HEK293 (cell line): ENCODE measurements around the gene SLC35B3.

Experiments used
- CTCF ChIA-PET: fragments of 350-600 bp; formaldehyde crosslinking; extraction: SDS; loops from one replicate; lab custom pipeline; 2021; ENCODE audit warnings: antibody characterized with exemption; lab: Yijun Ruan, JAX
- POLR2A ChIA-PET: fragments of 300-600 bp; formaldehyde crosslinking; extraction: SDS; loops from one replicate; lab custom pipeline; 2020; ENCODE audit warnings: antibody characterized with exemption, inconsistent platforms; lab: Yijun Ruan, JAX
- H3K27ac ChIP-seq: fragments of 200-500 bp; sonication (Bioruptor generic); 2 replicates; pipeline ENCODE4 v1.5.1; 2014; ENCODE audit warnings: low read depth, low read length, control low read depth, inconsistent platforms; ENCODE audit errors: extremely low read depth
- H3K36me3 ChIP-seq, 2 experiments: fragments of 200-500 bp in 1 of 2; sonication (Bioruptor generic) in 1 of 2; 1 replicate in 1 of 2; 2 replicates in 1 of 2; pipeline ENCODE4 v1.5.1; 2014 to 2017; ENCODE audit warnings: inconsistent platforms in 2 of 2, low read length in 2 of 2; ENCODE audit not compliant: control insufficient read depth in 2 of 2, insufficient read depth in 1 of 2
- H3K4me1 ChIP-seq: fragments of 200-500 bp; sonication (Bioruptor generic); 2 replicates; pipeline ENCODE4 v1.5.1; 2014; ENCODE audit warnings: mild to moderate bottlenecking, low read length, inconsistent platforms; ENCODE audit not compliant: control insufficient read depth, insufficient read depth
- H3K4me3 ChIP-seq: 2 replicates; pipeline ENCODE4 v1.5.1; 2011; ENCODE audit warnings: low read depth, mild to moderate bottlenecking, control low read depth, low read length, moderate library complexity
- H3K9me3 ChIP-seq: fragments of 200-500 bp; sonication (Bioruptor generic); 2 replicates; pipeline ENCODE4 v1.5.1; 2014; ENCODE audit warnings: low read depth, low read length, inconsistent platforms; ENCODE audit not compliant: control insufficient read depth, insufficient read depth
- GLI2 ChIP-seq: fragments of 450-650 bp; formaldehyde crosslinking; IDR thresholded peaks from 2 replicates; pipeline ENCODE4; 2017; ENCODE audit warnings: missing biosample characterization, missing genetic modification characterization, low read depth, borderline replicate concordance
- KLF8 ChIP-seq: fragments of 450-650 bp; formaldehyde crosslinking; IDR thresholded peaks from 2 replicates; pipeline ENCODE4 v1.5.1; 2016; ENCODE audit warnings: missing biosample characterization, missing genetic modification characterization
- KLF9 ChIP-seq: fragments of 450-650 bp; formaldehyde crosslinking; IDR thresholded peaks from 2 replicates; pipeline ENCODE4 v1.5.1; 2016; ENCODE audit warnings: missing biosample characterization, missing genetic modification characterization, low read depth
- YY2 ChIP-seq: fragments of 450-650 bp; formaldehyde crosslinking; IDR thresholded peaks from 2 replicates; pipeline ENCODE4 v1.5.1; 2016; ENCODE audit warnings: missing biosample characterization, missing genetic modification characterization
- ZBTB20 ChIP-seq: fragments of 450-650 bp; formaldehyde crosslinking; IDR thresholded peaks from 2 replicates; pipeline ENCODE4 v1.5.1; 2016; ENCODE audit warnings: missing biosample characterization, missing genetic modification characterization
- ZNF121 ChIP-seq: fragments of 450-650 bp; formaldehyde crosslinking; IDR thresholded peaks from 2 replicates; pipeline ENCODE4 v1.5.1; 2016; ENCODE audit warnings: missing biosample characterization, missing genetic modification characterization
- ZNF132 ChIP-seq: fragments of 450-650 bp; formaldehyde crosslinking; IDR thresholded peaks from 2 replicates; pipeline ENCODE4 v1.5.1; 2017; ENCODE audit warnings: missing biosample characterization, missing genetic modification characterization, borderline replicate concordance
- ZNF133 ChIP-seq: fragments of 450-650 bp; formaldehyde crosslinking; IDR thresholded peaks from 2 replicates; pipeline ENCODE4 v1.5.1; 2016; ENCODE audit warnings: missing biosample characterization, missing genetic modification characterization
- ZNF335 ChIP-seq: fragments of 450-650 bp; formaldehyde crosslinking; conservative IDR thresholded peaks from 2 replicates; pipeline ENCODE4 v1.5.1; 2016; ENCODE audit warnings: missing biosample characterization, missing genetic modification characterization
- ZNF48 ChIP-seq: fragments of 450-650 bp; formaldehyde crosslinking; IDR thresholded peaks from 2 replicates; pipeline ENCODE4 v1.5.1; 2016; ENCODE audit warnings: missing biosample characterization, missing genetic modification characterization
- ZNF501 ChIP-seq: fragments of 450-650 bp; formaldehyde crosslinking; IDR thresholded peaks from 2 replicates; pipeline ENCODE4 v1.5.1; 2016; ENCODE audit warnings: missing biosample characterization, missing genetic modification characterization
- ZNF610 ChIP-seq: fragments of 450-650 bp; formaldehyde crosslinking; IDR thresholded peaks from 2 replicates; pipeline ENCODE4 v1.5.1; 2016; ENCODE audit warnings: missing biosample characterization, missing genetic modification characterization, borderline replicate concordance
- ZNF660 ChIP-seq: fragments of 450-650 bp; IDR thresholded peaks from 2 replicates; pipeline ENCODE4 v1.5.1; 2018; ENCODE audit warnings: missing biosample characterization, mild to moderate bottlenecking, missing genetic modification characterization
- ZNF776 ChIP-seq: fragments of 450-650 bp; formaldehyde crosslinking; IDR thresholded peaks from 2 replicates; pipeline ENCODE4 v1.5.0; 2017; ENCODE audit warnings: missing biosample characterization, missing genetic modification characterization, borderline replicate concordance
- ZSCAN23 ChIP-seq: fragments of 450-650 bp; formaldehyde crosslinking; IDR thresholded peaks from 2 replicates; pipeline ENCODE4 v1.5.1; 2016; ENCODE audit warnings: missing biosample characterization, missing genetic modification characterization
- TF ChIP-seq, protein P1 (sequence below): fragments of 450-650 bp; formaldehyde crosslinking; IDR thresholded peaks from 2 replicates; pipeline ENCODE4 v1.5.1; 2016; ENCODE audit warnings: missing biosample characterization, missing genetic modification characterization
- TF ChIP-seq, protein P2 (sequence below): fragments of 450-650 bp; formaldehyde crosslinking; IDR thresholded peaks from 2 replicates; pipeline ENCODE4 v1.5.1; 2017; ENCODE audit warnings: missing biosample characterization, missing genetic modification characterization
- TF ChIP-seq, protein P3 (sequence below): fragments of 450-650 bp; formaldehyde crosslinking; conservative IDR thresholded peaks from 2 replicates; pipeline ENCODE4 v1.5.1; 2016; ENCODE audit warnings: low read depth, missing biosample characterization, missing genetic modification characterization
- TF ChIP-seq, protein P4 (sequence below): fragments of 450-650 bp; formaldehyde crosslinking; IDR thresholded peaks from 2 replicates; pipeline ENCODE4 v1.5.1; 2016; ENCODE audit warnings: missing biosample characterization, missing genetic modification characterization, borderline replicate concordance
- TF ChIP-seq, protein P5 (sequence below): fragments of 450-650 bp; formaldehyde crosslinking; conservative IDR thresholded peaks from 2 replicates; pipeline ENCODE4 v1.5.1; 2016; ENCODE audit warnings: low read depth, missing biosample characterization, missing genetic modification characterization

The SLC35B3 gene

DNA sequence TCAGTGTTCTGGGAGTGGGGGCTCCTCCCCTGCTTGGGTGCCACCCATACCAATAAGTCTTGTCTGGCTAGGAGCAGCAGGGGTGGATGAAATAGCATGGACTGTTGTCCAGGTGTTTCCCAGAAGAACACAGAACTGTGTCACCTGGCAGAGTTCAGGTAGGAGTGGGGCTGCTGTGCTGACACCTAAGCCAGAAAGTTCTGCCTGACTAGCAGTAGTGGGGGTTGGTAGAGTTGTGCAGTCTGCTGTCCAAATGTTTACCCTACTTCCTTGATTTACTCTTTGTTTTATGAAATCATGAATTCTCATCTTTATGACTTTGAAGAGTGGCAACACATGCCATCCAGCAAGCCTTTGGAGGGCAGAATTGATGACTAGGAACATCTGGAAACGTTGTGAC lies 27.3 kb upstream of the SLC35B3 start:
- no peak overlapping the region for H3K4me3 ChIP-seq
- CTCF ChIA-PET, result interaction anchor here (0.7 kb wide), 1 partner anchor 14 kb away, joined by 3 read pairs; no protein-coding TSS in a partner anchor
- H3K27ac ChIP-seq, result no peak overlapping the region
- POLR2A ChIA-PET, result interaction anchor here (0.6 kb wide), 1 partner anchor 1139 kb away, joined by 3 read pairs; no protein-coding TSS in a partner anchor
- no peaks in the 10 kb centered on the region for H3K4me1 ChIP-seq
- H3K36me3 ChIP-seq, result no peaks in the 10 kb centered on the region
- H3K9me3 ChIP-seq, result no peaks in the 10 kb centered on the region
- TF ChIP-seq ZNF610 (tag by site-specific recombination) (no peak), ZNF132 (no peak), ZBTB20 (tag by site-specific recombination) (no peak), YY2 (no peak), ZNF121 (tag by site-specific recombination) (no peak), ZNF660 (tag by site-specific recombination) (no peak), ZNF501 (tag by site-specific recombination) (no peak), ZNF776 (no peak), ZNF48 (tag by site-specific recombination) (no peak), KLF9 (no peak), ZNF335 (tag by site-specific recombination) (no peak), ZNF133 (tag by site-specific recombination) (no peak), ZSCAN23 (tag by site-specific recombination) (no peak), KLF8 (tag by site-specific recombination) (no peak), GLI2 (no peak)
- TF ChIP-seq, protein P1, sequence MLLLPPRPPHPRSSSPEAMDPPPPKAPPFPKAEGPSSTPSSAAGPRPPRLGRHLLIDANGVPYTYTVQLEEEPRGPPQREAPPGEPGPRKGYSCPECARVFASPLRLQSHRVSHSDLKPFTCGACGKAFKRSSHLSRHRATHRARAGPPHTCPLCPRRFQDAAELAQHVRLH (tag by site-specific recombination), result no peak
- TF ChIP-seq, protein P2, sequence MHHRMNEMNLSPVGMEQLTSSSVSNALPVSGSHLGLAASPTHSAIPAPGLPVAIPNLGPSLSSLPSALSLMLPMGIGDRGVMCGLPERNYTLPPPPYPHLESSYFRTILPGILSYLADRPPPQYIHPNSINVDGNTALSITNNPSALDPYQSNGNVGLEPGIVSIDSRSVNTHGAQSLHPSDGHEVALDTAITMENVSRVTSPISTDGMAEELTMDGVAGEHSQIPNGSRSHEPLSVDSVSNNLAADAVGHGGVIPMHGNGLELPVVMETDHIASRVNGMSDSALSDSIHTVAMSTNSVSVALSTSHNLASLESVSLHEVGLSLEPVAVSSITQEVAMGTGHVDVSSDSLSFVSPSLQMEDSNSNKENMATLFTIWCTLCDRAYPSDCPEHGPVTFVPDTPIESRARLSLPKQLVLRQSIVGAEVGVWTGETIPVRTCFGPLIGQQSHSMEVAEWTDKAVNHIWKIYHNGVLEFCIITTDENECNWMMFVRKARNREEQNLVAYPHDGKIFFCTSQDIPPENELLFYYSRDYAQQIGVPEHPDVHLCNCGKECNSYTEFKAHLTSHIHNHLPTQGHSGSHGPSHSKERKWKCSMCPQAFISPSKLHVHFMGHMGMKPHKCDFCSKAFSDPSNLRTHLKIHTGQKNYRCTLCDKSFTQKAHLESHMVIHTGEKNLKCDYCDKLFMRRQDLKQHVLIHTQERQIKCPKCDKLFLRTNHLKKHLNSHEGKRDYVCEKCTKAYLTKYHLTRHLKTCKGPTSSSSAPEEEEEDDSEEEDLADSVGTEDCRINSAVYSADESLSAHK (tag by site-specific recombination), result no peak
- TF ChIP-seq, protein P3, sequence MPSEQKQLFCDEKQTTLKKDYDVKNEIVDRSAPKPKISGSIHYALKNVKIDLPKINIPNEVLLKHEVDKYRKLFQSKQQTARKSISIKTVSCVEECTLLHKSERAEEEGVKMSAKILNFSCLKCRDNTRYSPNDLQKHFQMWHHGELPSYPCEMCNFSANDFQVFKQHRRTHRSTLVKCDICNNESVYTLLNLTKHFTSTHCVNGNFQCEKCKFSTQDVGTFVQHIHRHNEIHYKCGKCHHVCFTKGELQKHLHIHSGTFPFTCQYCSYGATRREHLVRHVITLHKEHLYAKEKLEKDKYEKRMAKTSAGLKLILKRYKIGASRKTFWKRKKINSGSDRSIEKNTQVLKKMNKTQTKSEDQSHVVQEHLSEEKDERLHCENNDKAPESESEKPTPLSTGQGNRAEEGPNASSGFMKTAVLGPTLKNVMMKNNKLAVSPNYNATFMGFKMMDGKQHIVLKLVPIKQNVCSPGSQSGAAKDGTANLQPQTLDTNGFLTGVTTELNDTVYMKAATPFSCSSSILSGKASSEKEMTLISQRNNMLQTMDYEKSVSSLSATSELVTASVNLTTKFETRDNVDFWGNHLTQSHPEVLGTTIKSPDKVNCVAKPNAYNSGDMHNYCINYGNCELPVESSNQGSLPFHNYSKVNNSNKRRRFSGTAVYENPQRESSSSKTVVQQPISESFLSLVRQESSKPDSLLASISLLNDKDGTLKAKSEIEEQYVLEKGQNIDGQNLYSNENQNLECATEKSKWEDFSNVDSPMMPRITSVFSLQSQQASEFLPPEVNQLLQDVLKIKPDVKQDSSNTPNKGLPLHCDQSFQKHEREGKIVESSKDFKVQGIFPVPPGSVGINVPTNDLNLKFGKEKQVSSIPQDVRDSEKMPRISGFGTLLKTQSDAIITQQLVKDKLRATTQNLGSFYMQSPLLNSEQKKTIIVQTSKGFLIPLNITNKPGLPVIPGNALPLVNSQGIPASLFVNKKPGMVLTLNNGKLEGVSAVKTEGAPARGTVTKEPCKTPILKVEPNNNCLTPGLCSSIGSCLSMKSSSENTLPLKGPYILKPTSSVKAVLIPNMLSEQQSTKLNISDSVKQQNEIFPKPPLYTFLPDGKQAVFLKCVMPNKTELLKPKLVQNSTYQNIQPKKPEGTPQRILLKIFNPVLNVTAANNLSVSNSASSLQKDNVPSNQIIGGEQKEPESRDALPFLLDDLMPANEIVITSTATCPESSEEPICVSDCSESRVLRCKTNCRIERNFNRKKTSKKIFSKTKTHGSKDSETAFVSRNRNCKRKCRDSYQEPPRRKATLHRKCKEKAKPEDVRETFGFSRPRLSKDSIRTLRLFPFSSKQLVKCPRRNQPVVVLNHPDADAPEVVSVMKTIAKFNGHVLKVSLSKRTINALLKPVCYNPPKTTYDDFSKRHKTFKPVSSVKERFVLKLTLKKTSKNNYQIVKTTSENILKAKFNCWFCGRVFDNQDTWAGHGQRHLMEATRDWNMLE (tag by site-specific recombination), result no peak
- TF ChIP-seq, protein P4, sequence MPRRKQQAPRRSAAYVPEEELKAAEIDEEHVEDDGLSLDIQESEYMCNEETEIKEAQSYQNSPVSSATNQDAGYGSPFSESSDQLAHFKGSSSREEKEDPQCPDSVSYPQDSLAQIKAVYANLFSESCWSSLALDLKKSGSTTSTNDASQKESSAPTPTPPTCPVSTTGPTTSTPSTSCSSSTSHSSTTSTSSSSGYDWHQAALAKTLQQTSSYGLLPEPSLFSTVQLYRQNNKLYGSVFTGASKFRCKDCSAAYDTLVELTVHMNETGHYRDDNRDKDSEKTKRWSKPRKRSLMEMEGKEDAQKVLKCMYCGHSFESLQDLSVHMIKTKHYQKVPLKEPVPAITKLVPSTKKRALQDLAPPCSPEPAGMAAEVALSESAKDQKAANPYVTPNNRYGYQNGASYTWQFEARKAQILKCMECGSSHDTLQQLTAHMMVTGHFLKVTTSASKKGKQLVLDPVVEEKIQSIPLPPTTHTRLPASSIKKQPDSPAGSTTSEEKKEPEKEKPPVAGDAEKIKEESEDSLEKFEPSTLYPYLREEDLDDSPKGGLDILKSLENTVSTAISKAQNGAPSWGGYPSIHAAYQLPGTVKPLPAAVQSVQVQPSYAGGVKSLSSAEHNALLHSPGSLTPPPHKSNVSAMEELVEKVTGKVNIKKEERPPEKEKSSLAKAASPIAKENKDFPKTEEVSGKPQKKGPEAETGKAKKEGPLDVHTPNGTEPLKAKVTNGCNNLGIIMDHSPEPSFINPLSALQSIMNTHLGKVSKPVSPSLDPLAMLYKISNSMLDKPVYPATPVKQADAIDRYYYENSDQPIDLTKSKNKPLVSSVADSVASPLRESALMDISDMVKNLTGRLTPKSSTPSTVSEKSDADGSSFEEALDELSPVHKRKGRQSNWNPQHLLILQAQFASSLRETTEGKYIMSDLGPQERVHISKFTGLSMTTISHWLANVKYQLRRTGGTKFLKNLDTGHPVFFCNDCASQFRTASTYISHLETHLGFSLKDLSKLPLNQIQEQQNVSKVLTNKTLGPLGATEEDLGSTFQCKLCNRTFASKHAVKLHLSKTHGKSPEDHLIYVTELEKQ, result no peak
- TF ChIP-seq, protein P5, sequence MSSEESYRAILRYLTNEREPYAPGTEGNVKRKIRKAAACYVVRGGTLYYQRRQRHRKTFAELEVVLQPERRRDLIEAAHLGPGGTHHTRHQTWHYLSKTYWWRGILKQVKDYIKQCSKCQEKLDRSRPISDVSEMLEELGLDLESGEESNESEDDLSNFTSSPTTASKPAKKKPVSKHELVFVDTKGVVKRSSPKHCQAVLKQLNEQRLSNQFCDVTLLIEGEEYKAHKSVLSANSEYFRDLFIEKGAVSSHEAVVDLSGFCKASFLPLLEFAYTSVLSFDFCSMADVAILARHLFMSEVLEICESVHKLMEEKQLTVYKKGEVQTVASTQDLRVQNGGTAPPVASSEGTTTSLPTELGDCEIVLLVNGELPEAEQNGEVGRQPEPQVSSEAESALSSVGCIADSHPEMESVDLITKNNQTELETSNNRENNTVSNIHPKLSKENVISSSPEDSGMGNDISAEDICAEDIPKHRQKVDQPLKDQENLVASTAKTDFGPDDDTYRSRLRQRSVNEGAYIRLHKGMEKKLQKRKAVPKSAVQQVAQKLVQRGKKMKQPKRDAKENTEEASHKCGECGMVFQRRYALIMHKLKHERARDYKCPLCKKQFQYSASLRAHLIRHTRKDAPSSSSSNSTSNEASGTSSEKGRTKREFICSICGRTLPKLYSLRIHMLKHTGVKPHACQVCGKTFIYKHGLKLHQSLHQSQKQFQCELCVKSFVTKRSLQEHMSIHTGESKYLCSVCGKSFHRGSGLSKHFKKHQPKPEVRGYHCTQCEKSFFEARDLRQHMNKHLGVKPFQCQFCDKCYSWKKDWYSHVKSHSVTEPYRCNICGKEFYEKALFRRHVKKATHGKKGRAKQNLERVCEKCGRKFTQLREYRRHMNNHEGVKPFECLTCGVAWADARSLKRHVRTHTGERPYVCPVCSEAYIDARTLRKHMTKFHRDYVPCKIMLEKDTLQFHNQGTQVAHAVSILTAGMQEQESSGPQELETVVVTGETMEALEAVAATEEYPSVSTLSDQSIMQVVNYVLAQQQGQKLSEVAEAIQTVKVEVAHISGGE (tag by site-specific recombination), result no peak
